SK-N-SH (cell line): ENCODE data around the gene SIT1.

Experiments used
- CTCF ChIP-seq: fragments of 200-600 bp; sonication (generic); IDR thresholded peaks from 2 replicates; pipeline ENCODE4 v1.6.1; 2017; ENCODE audit warnings: antibody characterized with exemption, mild to moderate bottlenecking, moderate library complexity
- IRF3 ChIP-seq: fragments of 150-350 bp; IDR thresholded peaks from 2 replicates; pipeline ENCODE4 v1.6.1; 2016; ENCODE audit warnings: mild to moderate bottlenecking, low read depth, low read length
- YY1 ChIP-seq: IDR thresholded peaks from 2 replicates; pipeline ENCODE4 v1.4.0; 2012; ENCODE audit warnings: low read depth, mild to moderate bottlenecking

GRCh38 chr9:35688558-35689541, 38.1 kb upstream of the SIT1 start:
- TF ChIP-seq YY1 (peak; percentile 52; the same call in 1 of the 2 replicates), CTCF (no peak), IRF3 (no peak)
